GM19035 (cell line): ENCODE results near the gene MRPL51.
A peak's percentile ranks its signal among the peaks of the same experiment; 100 is the strongest.
"Not testable (repeated sequence)": the region's sequence is repeated elsewhere in the genome, so short reads cannot be mapped to it uniquely, and the experiment has no call there.

ENCODE experiments used
- ATAC-seq: cut with Tn5 transposase; IDR thresholded peaks from one replicate; pipeline ENCODE4 v1.9.1; 2021; ENCODE audit not compliant: unreplicated experiment

Gene MRPL51

GRCh38 chr12:6492838-6493496 is at the start of gene MRPL51:
Gene MRPL51, minus strand, starts transcription at chr12:6493262. Its CDS starts 126 bp downstream, at chr12:6493136.
- ATAC-seq: peak; percentile 70

GRCh38 chr12:6542209-6543009 is 49.3 kb upstream of the MRPL51 start:
- ATAC-seq: no peak

GRCh38 chr12:6541371-6542165 is 48.5 kb upstream of the MRPL51 start:
- ATAC-seq: no peak

GRCh38 chr12:6540181-6540877 is 47.3 kb upstream of the MRPL51 start:
- ATAC-seq: no peak

- ATAC-seq: no peak
These were observed 46.7 kb upstream of the MRPL51 start for GRCh38 chr12:6539707-6540134.

GRCh38 chr12:6539314-6539682 is 46.2 kb upstream of the MRPL51 start:
- no peak for ATAC-seq

GRCh38 chr12:6538420-6539313 is 45.6 kb upstream of the MRPL51 start:
- no peak for ATAC-seq

- not testable (repeated sequence) for ATAC-seq
These were observed 44.7 kb upstream of the MRPL51 start for GRCh38 chr12:6537580-6538419.

- ATAC-seq: no peak
These were observed 44.0 kb upstream of the MRPL51 start for GRCh38 chr12:6536894-6537579.

- ATAC-seq: no peak
These were observed 43.1 kb upstream of the MRPL51 start for GRCh38 chr12:6535960-6536847.

GRCh38 chr12:6535697-6535946 is 42.6 kb upstream of the MRPL51 start:
- ATAC-seq: no peak

GRCh38 chr12:6534945-6535696 is 42.1 kb upstream of the MRPL51 start:
- ATAC-seq: peak; percentile 3

- peak; percentile 2 for ATAC-seq
These were observed 41.6 kb upstream of the MRPL51 start for GRCh38 chr12:6534695-6534944.

GRCh38 chr12:6533923-6534694 is 41.0 kb upstream of the MRPL51 start, which contains the start of gene GAPDH:
Gene GAPDH, plus strand, starts transcription at chr12:6534517. Its CDS starts 316 bp downstream, at chr12:6534833.
- ATAC-seq: peak; percentile 55

- ATAC-seq: no peak
These were observed 40.5 kb upstream of the MRPL51 start for GRCh38 chr12:6533653-6533922.

- peak; percentile 14 for ATAC-seq
These were observed 40.0 kb upstream of the MRPL51 start for GRCh38 chr12:6532927-6533652.
